HG03064 (cell line): ENCODE measurements around the gene EPHA2.
"Not testable (repeated sequence)": the region's sequence is repeated elsewhere in the genome, so short reads cannot be mapped to it uniquely, and the experiment has no call there.

ENCODE experiments used
- ATAC-seq: cut with Tn5 transposase; IDR thresholded peaks from one replicate; pipeline ENCODE4 v1.9.1; 2021; ENCODE audit warnings: low read depth; ENCODE audit not compliant: unreplicated experiment

EPHA2 gene

DNA sequence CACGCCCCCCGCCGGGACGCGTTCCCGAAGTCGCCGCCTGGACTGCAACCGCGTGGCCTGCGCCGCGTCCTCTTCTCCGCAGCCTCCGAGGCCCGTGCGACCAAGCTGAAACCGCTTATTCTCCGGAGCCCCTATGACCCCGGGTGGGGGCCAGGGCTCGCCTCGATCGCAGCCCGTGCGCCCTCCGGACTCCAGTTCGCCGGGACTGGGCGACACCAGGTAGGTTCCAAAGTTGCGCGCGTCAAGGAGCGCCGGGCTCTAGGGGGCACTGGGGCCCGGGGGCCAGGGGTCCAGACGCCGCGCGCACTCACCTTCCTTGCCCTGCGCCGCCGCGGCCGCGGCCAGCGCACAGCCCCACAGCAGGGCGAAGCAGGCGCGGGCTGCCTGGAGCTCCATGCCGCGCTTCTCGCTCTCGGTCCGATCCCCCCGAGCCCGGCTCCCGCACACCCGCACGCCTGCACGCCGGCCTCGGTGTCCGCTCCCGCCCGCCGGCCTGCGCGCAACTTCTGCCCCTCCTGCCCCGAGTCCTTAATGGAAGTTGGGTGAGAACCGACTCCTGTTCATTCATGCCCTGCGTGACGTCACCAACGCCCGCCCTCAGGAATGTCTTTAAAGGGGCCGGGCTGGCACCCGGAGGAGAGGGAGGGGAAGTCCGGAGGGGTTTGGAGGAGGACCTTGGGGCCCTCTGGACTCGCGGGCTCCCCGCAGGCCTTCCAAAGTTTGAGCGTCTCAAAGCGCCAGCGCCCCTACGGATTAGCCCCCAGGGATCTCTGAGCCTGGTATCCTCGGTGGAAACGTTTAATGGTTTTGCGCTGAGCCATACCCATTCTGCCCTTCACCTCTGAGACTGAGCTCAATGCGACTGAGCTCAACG lies at the start of gene EPHA2:
Gene EPHA2 (minus strand): TSS at position 533 of the 874 bp plus-strand sequence. CDS start 137 bp downstream, at position 396.
- no peak for ATAC-seq

GRCh38 chr1:16205334-16205671 lies 49.4 kb upstream of the EPHA2 start:
- ATAC-seq: no peak

GRCh38 chr1:16204634-16205333 lies 48.9 kb upstream of the EPHA2 start:
- no peak for ATAC-seq

GRCh38 chr1:16204216-16204615 lies 48.3 kb upstream of the EPHA2 start:
- ATAC-seq: no peak

DNA sequence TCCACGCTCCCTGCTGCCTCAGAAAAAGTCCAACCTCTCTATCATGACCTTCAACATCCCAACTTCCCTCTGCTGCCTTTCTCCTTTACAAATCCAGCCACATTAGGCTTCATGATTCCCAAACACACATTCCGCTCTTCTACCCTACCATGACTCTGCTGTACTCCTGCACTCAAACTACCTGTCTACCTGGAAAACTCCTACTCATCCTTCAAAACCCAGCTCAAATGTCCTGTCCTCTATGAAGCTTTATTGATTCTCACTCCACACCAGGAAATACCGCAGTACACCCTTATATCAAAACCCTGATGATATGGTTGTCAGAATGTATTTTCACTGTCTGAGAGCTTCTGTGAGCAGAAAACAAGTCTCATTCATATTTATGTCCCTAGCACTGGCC lies 47.7 kb upstream of the EPHA2 start:
- no peak for ATAC-seq

DNA sequence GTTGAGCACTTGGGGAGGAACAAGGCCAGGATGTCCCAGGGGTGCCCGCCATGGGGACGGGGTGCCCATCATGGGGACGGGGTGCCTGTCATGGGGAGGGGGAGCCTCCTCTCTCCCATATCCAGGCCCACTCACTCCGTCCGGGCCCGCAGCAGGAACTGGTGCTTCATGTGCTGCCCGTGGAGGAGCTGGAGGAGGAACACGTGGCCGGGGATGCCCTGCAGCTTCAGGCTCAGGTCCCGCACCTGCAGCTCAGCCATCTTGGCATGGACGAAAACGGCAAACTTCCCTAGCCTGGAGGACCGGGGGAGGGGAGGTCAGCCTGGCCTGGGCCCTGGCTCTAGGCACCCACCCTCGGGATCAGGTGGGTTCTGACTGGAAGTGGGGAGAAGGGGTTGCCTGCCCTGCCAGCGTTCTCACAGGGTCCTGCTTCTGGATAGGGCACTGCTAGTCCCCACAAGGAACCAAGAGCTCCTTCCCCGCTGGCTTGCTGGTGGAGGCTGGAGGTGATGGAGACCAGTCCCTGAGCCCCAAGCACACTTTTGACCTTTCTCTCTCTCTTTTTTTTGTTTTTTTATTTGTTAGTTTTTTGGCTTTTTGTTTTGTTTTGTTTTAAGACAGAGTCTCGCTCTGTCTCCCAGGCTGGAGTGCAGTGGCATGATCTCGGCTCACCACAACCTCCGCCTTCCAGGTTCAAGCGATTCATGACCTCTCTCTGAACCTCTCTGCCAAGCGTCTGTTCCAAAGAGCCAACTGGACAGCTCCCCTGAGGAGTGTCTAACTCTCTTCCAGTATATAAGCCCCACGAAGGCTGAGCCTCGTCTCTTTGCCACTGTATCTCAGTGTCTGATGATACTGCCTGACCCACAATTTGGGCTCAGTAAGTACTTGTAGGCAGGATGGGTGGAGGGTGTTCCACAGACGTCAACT lies 46.7 kb upstream of the EPHA2 start:
- no peak for ATAC-seq

- ATAC-seq: no peak
Observed at GRCh38 chr1:16199700-16200099, 43.8 kb upstream of the EPHA2 start.

GRCh38 chr1:16199157-16199501 lies 43.3 kb upstream of the EPHA2 start:
- no peak for ATAC-seq

DNA sequence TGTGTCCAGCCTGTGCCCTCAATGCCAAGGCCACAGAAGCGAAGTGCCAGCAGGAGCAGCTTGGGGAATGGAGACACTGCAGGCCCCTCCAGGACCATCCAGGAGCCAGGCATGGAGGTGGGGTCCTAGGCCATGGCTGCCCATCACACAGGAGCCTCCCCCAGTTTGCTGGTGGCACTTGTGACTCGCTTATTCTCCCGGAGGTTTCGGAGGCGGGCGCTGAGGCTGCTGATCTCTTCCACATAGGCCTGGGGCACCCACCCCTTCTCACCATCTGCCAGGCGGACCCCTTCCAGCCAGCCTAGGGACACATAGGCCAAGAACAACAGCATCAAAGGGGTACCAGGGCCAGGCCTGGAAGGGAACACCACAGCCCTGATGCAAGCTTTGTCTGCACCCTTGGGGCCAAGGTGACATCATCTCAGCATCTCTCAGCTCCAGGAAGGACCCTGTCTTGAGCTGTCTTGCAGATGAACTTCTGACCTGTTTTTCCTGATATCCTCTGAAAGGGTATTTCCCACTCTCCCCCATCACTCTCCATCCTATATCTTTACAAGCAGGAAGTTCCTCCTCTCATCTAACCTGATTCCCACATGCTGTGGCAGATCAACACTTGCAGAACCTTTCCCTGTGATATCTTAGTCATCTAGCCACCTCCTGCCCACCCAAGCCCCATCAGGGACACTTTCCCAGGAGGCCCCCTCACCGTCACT lies 42.7 kb upstream of the EPHA2 start:
- no peak for ATAC-seq

- no peak for ATAC-seq
Observed at GRCh38 chr1:16196874-16197273, 41.0 kb upstream of the EPHA2 start.

GRCh38 chr1:16196139-16196538 lies 40.3 kb upstream of the EPHA2 start:
- not testable (repeated sequence) for ATAC-seq

DNA sequence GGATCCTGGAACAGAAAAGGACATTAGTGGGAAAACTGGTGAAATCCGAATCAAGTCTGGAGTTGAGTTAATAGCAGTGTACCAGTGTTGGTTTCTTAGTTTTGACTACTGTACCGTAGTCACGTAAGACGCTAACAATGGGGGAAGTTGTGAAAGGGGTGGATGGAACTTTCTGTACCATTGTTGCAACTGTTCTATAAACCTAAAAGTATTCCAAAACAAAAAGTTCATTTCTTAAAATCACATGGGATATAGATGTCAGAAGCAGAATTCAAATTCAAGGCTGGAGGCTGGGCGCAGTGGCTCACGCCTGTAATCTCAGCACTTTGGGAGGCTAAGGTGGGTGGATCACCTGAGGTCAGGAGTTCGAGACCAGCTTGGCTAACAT lies 39.6 kb upstream of the EPHA2 start:
- ATAC-seq: no peak

DNA sequence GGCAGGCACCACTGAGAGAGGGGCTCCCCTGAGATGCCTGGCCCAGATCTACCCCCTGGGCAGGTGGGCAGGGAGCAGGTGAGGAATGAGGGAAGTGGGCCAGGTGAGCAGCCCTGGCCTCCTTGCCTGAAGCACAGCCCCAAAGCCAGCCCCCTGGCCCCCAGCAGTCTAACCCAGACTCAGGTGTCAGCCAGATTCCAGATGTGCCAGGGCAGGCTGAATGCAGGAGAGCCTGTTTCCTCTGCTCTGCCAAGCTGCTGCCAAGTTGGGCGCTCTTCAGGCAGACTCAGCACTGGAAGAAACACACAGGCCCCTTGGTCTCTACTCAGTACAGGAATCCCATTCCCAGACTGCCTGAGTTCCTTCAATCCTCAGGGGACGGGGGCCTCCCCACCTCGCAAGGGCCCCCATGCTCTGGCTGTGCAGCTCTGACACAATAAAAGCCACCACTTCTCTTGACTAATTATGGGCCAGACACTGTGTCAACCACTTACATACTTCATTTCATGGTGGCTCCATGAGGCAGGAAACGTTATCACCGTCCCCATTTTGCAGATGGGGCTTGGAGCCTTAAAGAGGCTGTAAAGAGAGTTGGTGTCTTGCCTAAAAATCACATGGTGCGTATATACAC lies 36.2 kb upstream of the EPHA2 start:
- no peak for ATAC-seq

DNA sequence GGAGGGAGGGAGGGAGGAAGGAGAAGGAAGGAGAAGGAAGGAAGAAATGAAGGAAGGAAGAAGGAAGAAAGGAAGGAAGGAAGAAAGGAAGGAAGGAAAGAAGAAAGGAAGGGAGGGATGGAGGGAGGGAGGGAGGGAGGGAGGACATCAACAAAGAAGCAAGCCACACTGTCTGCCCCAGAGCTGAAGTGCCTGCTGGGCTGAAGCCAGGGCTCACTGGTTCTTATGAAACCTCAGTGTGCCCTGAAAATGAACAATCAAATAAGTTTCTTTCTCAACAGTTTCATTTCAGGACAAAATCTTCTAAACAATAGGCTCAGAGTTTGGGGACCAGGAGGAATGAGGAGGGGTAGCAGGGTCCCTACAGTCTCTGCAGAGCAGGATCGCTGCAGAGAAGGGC lies 35.4 kb upstream of the EPHA2 start:
- ATAC-seq: no peak

GRCh38 chr1:16189921-16190621 lies 34.2 kb upstream of the EPHA2 start:
- ATAC-seq: no peak

- ATAC-seq: no peak
Observed at GRCh38 chr1:16189003-16189402, 33.1 kb upstream of the EPHA2 start.

GRCh38 chr1:16187748-16188401 lies 32.0 kb upstream of the EPHA2 start:
- ATAC-seq: no peak

GRCh38 chr1:16186655-16187235 lies 30.9 kb upstream of the EPHA2 start:
- no peak for ATAC-seq
